ENCODE measurements around the gene POC1B.

The POC1B gene

DNA sequence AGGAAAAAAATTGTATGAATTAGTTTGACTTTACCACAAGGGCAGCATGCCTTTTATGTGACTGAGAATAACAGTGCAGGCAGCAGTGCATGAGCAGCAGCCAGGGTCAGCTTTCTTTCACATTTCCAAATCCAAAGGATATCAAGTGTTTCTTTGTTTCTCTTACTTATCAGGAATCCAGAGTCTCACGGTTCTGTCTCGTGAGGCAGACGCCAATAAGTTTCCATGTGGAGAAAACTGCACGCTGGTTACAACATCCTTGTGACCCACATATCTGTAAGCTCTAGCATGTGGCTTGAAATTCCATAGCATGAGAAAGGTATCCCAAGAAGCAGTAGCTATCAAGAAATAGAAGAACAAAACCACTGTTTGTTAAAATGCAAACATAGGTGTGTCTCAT, 28.8 kb downstream of the POC1B start:
- DNase-seq (ENCODE audit: low read depth) = peak; percentile 66

DNA sequence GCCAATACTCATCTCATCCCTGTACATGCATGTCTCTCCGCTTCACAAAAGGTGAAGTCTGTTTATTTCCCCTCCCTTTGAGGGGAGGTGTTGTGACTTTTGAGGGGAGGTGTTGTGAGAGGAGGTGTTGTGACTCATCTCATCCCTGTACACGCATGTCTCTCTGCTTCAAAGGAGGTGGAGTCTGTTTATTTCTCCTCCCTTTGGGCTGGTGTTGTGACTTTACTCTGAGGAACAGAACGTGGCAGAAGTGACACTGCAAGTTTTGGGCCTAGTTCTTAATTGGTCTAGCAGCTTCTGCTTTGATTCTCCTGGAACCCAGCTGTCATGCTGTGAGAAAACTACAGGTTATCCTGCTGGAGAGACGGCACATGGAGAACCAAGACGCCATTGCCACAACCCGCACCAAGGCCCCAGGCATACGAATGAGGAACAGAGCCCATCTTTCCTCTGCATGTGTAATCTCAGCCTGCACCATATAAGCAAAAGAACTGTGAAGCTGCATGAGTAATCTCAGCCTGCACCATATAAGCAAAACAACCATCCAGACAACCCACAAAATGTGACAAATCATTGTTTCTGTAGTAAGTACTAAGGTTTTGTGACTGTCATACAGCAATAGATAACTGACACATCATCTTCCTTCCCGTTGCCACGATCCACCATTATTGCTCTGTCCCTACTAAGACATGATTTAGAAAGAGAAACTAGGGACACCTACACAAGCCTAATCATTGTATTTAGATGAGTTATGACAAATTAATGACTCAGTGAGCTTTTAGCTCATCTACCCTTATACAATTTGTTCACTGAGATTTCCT, 31.2 kb downstream of the POC1B start:
- DNase-seq (ENCODE audit: low read depth) = peak; percentile 51

DNA sequence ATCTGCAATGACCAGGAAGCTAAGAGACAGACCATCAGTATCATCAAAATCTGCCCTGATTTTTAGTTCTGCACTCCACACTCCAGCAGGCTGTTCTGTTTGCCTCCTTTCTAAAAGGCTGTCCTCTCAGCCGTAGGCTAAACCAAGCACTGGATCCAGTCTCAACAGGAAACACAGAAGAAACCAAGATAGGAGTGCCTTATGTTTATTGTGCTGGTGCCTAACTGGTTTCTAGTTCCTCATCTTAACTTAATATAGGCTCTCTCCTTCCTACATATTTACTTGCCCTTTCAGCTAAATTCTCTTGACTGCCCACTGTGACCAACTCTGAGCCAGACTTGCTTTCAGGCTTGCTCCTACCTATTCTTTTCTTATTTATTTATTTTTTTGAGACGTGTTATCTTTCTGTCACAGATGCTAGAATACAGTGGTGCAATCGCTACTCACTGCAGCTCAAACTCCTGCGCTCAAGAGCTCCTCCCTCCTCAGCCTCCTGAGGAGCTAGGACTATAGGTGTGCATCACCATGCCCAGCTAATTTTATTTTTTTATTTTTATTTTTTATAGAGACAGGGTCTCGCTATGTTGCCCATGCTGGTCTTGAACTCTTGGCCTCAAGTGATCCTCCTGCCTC, 32.1 kb downstream of the POC1B start:
- no peak for DNase-seq (ENCODE audit: low read depth)

DNA sequence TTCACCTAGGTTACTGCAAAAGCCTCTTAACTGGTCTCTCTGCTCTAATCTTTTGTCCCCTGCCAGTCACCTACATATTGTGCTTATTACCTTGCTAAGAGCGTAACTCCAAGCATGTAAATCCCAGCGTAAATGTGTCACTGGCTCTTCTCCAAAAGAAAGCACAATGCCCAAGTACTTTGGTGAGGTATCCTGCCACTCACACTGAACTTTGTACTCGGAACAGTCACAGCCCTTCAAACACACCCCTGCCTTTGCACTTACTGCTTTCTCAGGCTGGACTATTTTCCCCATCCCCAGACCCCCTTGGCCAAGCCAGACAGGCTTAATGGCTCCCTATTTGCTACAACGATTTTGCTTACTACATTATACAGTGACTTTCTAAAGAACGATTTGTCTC, 33.0 kb downstream of the POC1B start:
- no peak for DNase-seq (ENCODE audit: low read depth)

DNA sequence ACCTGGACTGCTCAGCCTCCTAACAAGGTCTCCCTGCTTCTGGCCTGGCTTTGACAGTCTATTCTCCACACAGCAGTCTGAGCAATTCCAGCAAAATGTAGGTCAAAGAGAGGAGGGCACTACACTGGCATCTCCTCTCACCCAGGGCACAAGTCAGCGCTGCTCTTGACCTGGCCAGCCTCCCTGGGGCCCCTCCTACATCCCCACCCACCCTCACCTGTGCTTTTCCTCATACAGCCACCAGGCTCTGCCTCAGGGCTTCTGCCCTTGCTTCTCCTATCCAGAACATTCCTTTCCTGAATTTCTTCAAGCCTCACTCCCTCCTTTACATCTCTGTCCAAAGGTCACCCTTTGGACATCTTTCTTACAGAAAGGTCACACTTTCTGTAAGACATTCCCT, 34.9 kb downstream of the POC1B start:
- no peak for DNase-seq (ENCODE audit: low read depth)

DNA sequence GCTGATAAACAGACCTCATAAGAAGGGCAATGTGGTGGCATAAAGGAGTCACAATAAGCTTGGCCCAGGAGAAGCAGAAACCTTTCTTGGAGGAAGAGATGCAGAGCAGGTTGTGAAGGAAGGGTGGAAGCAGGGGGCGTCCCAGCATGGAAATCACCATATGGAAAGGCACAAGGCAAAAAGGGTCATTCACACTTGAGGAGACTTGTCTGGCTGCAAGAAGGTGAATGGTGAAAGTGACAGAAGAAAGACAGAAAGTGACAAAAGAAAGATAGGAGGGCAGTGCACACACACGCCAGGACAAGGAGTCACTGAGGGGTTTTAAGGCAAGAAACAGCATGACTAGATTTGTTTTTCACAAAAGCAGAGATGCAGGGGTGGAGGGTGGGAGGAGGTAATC, 39.6 kb downstream of the POC1B start:
- no peak for DNase-seq (ENCODE audit: low read depth)

DNA sequence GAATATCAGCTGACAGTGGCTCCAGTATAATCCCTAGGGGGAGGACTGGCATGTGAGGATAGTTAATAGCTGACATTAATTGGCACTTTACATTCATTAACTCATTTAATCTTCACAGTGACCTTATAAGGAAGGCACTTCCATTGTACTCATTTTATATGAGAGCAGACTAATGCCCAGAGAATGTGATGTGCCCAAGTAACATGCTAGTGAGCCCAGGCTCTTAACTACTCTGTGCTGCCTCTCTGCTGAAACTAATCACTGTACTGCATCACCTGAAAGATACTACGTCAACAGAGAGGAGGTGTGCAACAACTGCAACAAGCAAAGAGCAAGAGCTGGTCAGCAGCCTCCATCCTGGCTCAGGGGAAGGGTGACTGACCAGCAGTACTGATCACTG, 41.4 kb downstream of the POC1B start:
- DNase-seq (ENCODE audit: low read depth) = no peak

DNA sequence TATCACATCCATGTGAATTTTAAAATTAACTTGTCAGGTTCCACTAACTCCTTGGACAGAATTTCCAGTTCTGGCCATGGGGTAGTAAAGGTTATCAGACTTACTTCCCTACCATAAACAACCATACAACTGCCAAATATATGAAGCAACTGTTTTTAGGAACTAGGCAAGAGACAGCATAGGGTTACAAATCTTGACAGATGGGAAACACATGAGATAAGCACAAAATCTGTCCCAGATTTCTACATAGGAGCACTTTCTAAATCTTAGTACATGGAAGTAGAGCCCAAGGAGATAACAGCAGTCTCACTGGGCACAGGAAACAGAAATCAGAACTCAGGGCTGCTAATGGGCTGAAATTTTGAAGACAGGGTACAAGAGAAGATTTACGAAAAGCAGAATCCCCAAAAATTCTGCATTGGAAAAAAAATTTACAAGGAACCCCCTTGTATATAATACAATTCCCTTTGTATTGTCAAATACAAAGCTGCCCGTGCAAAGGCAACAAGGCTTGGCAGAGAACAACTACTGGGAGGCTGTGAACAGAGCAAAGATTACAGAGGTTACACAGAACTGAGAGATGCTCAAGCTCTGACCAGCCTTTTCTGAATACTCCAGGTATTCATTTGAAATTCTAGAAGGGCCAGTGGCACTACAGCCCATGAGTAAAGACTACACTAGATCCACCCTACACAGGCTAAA, 44.5 kb downstream of the POC1B start:
- peak; percentile 25 for DNase-seq (ENCODE audit: low read depth)

DNA sequence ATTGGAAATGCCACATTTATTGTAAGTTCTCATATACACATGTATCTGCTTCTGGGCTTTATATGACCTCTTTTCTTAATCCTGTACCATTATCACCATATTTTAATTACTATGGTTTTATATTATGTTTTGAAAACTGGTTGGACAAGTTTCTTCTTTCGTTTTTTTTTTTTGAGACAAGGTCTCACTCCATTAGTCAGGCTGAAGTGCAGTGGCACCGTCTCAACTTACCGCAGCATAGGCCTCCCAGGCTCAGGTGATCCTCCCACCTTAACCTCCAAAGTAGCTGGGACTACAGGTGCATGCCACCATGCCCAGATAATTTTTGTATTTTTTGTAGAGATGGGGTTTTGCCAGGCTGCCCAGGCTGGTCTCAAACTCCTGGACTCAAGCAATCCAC, 45.9 kb downstream of the POC1B start:
- no peak for DNase-seq (ENCODE audit: low read depth)

DNA sequence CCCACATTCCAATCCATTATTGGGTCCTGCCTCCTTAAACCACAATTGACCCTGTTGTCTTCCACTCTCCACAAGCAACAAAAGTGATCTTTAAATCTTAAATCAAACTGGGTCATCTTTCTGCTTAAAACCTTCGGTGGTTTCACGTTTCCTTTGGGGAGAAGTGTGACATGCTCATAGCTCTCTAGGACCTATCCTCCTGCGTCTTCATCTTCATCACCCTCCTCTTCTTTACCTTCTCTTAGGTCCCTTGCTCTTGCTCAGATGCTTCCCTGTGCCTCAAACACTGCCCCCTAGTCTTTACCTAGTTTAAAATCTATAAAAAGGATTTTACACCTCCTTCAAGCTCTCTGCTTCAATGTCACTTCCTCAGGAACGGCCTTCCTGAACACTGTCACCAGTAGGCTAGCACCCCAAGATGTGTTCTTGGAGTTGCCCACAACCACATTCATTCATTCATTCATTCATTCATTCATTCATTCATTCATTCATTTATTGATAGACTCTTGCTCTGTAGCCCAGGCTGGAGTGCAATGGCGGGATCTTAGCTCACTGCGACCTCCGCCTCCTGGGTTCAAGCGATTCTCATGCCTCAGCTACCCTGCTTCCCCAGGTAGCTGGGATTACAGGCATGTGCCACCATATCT, 48.1 kb downstream of the POC1B start:
- no peak for DNase-seq (ENCODE audit: low read depth)

DNA sequence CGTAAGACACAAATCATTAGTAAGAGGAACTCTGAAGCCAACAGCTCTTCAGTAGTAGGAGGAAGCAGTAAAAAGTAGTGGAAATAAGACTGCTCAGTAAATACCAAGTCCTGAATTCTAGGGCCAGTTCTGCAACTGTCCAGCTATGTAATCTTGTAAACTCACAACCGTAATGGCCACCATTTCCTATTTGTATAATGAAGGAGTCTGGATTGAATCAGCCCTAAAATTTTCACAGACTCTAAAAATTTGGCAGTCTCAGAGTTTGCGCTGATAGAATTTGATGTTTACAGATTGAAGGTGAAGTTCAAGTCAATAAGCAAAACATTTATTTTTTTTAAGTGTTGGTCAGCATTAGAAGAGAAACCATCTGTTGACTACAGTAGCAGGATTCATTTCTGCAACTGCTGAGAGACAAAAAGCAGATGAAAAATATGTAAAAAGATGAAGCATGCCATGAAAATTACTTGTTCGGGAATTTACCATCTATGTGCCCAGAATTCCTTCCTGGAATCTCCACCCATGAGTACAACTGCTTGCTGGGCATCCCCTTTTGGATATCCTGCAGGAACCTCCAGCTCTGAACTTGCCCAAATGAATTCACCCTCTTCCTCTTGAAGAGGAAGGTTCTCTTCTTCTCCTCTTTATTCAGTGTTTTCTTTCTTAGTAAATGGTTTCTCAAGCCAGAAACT, 48.8 kb downstream of the POC1B start:
- DNase-seq (ENCODE audit: low read depth) = no peak

DNA sequence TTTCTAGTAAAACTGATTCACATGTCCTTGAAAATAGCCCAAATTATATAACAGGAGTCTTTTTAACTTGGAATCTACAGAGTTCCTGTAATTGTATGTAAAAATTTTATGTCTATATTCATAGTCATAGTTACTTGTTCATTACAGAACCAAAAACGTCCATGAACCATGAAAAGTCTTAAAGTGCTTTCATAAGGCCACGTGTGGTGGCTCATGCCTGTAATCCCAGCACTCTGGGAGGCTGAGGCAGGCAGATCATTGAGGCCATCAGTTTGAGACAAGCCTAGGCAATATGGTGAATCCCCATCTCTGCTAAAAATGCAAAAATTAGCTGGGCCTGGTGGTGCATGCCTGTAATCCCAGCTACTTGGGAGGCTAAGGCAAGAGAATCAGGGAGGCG, 49.6 kb downstream of the POC1B start:
- DNase-seq (ENCODE audit: low read depth) = no peak

DNA sequence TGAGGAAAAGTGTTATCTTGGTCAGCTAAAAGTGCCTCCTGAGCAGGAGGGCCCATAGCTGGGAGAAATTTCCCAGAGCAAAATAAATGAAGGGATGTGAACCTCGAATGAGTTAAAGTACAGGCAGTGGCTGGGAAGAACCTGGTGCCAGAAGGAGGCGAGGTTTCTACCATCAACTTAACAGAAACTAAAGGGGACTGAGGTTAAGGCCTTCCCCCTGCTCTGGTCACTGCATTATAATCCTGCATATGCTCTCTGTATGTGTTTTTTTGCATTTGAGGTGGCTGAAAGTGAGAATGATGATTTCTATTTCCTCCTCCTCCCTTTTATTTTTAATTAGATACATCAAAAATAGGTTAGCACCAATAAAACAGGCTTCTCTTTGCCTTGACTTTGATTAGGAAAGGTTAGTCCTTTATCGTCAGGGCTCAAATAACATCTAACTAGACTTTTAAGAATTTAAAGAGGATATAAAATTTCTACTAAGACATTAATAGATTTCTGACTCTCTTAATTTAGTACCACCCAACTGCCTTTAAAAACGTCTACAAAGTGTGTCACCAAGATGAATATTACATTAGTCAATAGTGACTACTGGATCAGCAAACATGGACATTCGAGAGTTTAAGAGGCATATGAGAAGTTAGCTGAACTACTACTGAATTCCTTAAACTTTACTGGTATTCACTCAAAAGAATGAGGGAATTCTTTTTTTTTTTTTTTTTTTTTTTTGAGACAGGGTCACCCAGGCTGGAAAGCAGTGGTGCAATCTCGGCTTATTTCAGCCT, 50.5 kb downstream of the POC1B start:
- DNase-seq (ENCODE audit: low read depth) = no peak

DNA sequence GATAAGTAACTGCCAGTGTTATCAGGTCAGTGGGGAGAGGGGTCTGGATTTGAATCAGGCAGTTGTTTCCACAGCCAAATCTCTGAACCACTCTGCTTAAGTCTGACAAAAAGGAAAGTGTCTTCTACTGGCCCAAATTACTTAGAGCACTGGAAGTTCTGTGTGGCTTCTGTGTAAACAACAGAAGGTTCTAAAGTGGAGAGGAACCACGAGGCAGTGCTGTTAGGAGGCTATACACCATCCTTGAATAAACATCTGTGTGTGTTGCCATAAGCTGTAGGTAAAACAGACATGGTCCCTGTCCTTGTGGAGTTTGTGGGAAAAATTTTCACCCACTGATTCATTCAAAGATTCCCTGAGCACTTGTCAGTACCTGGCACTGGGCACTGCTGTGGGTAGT, 51.2 kb downstream of the POC1B start:
- no peak for DNase-seq (ENCODE audit: low read depth)

DNA sequence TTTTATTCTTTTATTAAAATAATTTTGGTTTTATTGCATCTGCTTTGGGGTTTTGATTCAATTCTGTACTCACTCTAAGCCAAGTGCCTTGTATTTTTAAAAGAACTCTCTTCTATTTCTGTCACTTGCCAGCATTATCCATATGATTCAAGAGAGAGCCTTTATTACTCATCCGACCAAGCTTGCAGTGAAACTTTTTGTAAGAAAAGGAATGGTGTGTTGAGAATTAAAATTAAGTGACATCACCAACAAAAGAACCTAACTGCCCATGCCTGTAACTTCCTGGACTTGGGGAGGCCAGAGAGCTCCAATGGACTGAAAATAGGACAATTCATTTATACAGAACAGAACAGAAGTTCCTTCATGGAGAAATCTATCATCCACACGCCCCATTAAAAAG, 53.3 kb downstream of the POC1B start:
- peak; percentile 43 for DNase-seq (ENCODE audit: low read depth)

DNA sequence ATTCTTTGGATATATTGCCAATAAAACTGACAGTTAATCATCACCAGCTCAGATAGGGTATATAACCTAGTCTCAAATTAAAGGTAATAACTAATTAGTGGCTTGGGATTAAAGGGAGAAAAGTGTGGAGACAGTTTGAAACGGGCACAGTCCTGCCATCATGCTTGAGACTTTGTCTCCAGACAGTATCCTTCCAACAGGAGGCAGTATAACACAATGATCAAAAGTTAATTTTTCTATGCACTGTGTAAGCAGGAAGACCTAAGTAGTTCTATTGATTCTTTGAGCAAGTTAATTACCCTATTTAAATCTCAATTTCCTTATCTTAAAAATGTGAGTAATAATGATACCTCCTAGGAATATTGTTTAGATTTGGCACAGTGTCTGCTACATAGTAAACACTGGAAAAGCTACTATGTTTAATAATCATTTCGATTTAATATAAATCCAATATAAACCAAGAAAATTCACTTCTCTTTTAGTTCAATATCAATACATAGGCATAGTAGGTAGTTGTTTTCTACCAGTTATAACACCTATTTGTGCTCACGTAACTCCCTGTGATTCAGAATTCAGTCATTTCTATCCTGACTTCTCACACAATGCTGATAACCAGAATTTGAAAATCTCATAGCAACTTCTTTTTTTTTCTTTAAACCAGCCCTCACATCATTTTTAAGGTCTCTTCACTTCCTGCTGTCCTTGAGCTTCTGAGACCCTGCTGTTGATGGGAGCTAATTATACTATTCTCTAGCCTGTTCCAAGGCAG, 54.9 kb downstream of the POC1B start:
- DNase-seq (ENCODE audit: low read depth) = peak; percentile 64

DNA sequence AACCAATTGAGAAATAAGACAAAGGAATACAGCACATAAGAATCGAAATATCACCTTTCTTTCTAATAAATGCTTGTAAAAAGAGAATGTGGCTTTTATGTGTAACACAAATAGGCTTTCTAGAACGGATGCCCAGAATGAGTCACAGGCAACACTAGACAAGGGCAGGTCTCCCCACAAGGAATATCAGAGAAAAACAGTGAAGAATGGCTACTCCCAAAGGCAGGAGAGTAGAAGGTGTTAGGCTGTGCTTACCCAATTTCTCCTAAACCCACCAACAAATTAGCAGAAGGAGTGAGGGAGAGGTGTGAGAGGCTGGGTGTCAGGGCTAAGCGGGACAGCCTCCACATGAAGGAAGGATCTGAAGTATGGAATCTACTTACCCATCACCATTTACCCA, 56.5 kb downstream of the POC1B start:
- peak; percentile 82 for DNase-seq (ENCODE audit: low read depth)

DNA sequence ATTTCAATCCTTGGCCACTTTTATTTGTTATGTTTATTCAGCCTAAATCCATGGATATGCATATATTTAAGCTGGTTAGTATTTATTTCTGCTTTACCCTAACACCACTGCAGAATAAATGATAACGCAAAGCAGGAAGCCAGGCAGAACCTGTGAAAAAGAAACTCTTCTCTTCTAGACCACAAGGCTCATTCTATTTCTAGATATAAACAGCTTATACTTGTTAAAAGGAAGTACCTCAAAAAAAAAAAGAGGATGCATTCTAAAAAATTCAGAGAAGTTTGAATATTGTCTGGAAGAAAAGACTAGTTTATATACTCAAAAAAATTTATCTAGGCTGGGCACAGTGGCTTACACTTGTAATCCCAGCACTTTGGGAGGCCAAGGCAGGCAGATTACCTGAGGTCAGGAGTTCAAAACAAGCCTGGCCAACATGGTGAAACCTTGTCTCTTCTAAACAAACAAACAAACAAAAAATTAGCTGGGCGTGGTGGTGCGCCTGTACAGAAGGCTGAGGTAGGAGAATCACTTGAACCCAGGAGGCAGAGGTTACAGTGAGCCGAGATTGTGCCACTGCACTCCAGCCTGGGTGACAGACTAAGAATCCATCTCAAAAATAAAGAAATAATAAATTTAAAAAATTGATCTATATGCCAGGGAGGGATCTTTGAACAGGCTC, 57.1 kb downstream of the POC1B start:
- no peak for DNase-seq (ENCODE audit: low read depth)

DNA sequence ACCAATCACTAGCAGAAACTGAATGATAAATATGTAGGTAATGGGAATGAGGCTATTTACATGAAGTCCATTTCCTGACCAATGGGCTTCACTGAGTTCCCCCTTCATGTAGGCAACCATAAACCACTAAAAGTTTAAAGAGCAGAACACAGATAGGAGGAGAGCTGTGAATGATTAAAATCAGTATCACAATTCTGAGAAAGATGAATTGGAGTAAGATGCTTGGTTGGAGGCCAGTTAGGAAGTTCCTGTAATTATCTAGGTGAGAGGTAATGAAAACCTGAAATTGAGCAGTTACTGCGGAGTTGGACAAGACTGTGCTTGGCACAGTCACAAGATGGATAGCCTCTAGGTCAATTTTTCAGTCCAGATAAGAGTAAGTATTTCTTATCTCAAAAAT, 57.8 kb downstream of the POC1B start:
- no peak for DNase-seq (ENCODE audit: low read depth)

Data from iris pigment epithelial cell (primary cell).